IMR-90 (cell line): Measurements from ENCODE around the gene E2F3. TPM values are rescaled to one million over a fixed set of nuclear protein-coding genes. Genes with fewer than 3 reads are reported as not detected.
"Not testable (repeated sequence)": the region's sequence is repeated elsewhere in the genome, so short reads cannot be mapped to it uniquely, and the experiment has no call there.

Source experiments
- ATAC-seq: fragments of 200-7000 bp; cut with Tn5 transposase; 2 replicates; pipeline ENCODE4 v1.9.1; 2020; ENCODE audit warnings: low read depth, mild to moderate bottlenecking, moderate library complexity
- BruUV-seq: library from RNA; stranded (reverse); fragments of 400-500 nt; replicated peaks from 2 replicates; lab custom pipeline; 2021; lab: Mats Ljungman, UMichigan
- CTCF ChIA-PET: fragments of 300-600 bp; formaldehyde crosslinking; extraction: SDS; loops from one replicate; lab custom pipeline; 2021; ENCODE audit warnings: antibody characterized with exemption; lab: Yijun Ruan, JAX
- POLR2A ChIA-PET: fragments of 300-600 bp; sonication (Branson Sonifier 250); formaldehyde crosslinking; loops from one replicate; lab custom pipeline; 2022; ENCODE audit warnings: antibody characterized with exemption; ENCODE audit not compliant: unreplicated experiment; lab: Charles Lee
- DNase-seq: peaks from one replicate; pipeline ENCODE4 v3.0.0; 2013
- H2AFZ ChIP-seq: replicated peaks from 2 replicates; pipeline ENCODE3; 2013; ENCODE audit warnings: low read length, mild to moderate bottlenecking; ENCODE audit not compliant: poor library complexity
- H2AK5ac ChIP-seq: 2 replicates; pipeline ENCODE4 v1.6.1; 2013; ENCODE audit warnings: low read depth, low read length, inconsistent platforms
- H2AK9ac ChIP-seq: replicated peaks from 2 replicates; pipeline ENCODE3; 2013; ENCODE audit warnings: mild to moderate bottlenecking, low read depth, low read length, moderate library complexity; ENCODE audit not compliant: poor library complexity
- H2BK120ac ChIP-seq: 2 replicates; pipeline ENCODE4 v1.6.1; 2013; ENCODE audit warnings: low read depth, low read length, inconsistent platforms
- H2BK15ac ChIP-seq: 3 replicates; pipeline ENCODE4 v1.6.1; 2013; ENCODE audit warnings: low read depth, low read length, inconsistent platforms
- H2BK20ac ChIP-seq: 2 replicates; pipeline ENCODE4 v1.6.1; 2013; ENCODE audit warnings: low read depth, mild to moderate bottlenecking, inconsistent platforms, low read length, moderate library complexity
- H2BK5ac ChIP-seq: 2 replicates; pipeline ENCODE4 v1.6.1; 2013; ENCODE audit warnings: mild to moderate bottlenecking, low read depth, low read length, inconsistent platforms; ENCODE audit not compliant: poor library complexity, severe bottlenecking
- H3K14ac ChIP-seq: replicated peaks from 2 replicates; pipeline ENCODE4 v1.6.1; 2013; ENCODE audit warnings: low read depth, low read length, inconsistent platforms
- H3K18ac ChIP-seq: 2 replicates; pipeline ENCODE4 v1.6.1; 2013; ENCODE audit warnings: low read depth, low read length, control low read depth
- H3K23ac ChIP-seq: 2 replicates; pipeline ENCODE4 v1.6.1; 2013; ENCODE audit warnings: low read depth, low read length, inconsistent platforms
- H3K27ac ChIP-seq: 2 replicates; pipeline ENCODE4 v1.5.1; 2013; ENCODE audit warnings: mild to moderate bottlenecking, control low read depth, low read length; ENCODE audit not compliant: insufficient read depth
- H3K27me3 ChIP-seq: 2 replicates; pipeline ENCODE4 v1.6.1; 2013; ENCODE audit warnings: low read length; ENCODE audit not compliant: control insufficient read depth, insufficient read depth
- H3K36me3 ChIP-seq: 2 replicates; pipeline ENCODE4 v1.6.1; 2013; ENCODE audit warnings: low read length, mixed read lengths; ENCODE audit not compliant: control insufficient read depth, insufficient read depth
- H3K4ac ChIP-seq: 2 replicates; pipeline ENCODE4 v1.6.1; 2013; ENCODE audit warnings: low read depth, low read length, inconsistent platforms
- H3K4me1 ChIP-seq: 2 replicates; pipeline ENCODE4 v1.6.1; 2013; ENCODE audit warnings: low read length, mixed read lengths; ENCODE audit not compliant: control insufficient read depth, insufficient read depth
- H3K4me2 ChIP-seq: 2 replicates; pipeline ENCODE4 v1.6.1; 2013; ENCODE audit warnings: low read depth, mild to moderate bottlenecking, control low read depth, low read length, moderate library complexity
- H3K4me3 ChIP-seq: 2 replicates; pipeline ENCODE4 v1.5.1; 2013; ENCODE audit warnings: low read depth, mild to moderate bottlenecking, control low read depth, low read length, moderate library complexity; ENCODE audit not compliant: insufficient read depth
- H3K56ac ChIP-seq: 2 replicates; pipeline ENCODE4 v1.6.1; 2013; ENCODE audit warnings: low read length, inconsistent platforms; ENCODE audit not compliant: insufficient read depth; ENCODE audit errors: extremely low read depth
- H3K79me1 ChIP-seq, 2 experiments: 2 replicates each; pipeline ENCODE4 v1.6.1; 2013; ENCODE audit warnings: low read length in 2 of 2, inconsistent platforms in 1 of 2, low read depth in 1 of 2
- H3K9ac ChIP-seq: 2 replicates; pipeline ENCODE4 v1.6.1; 2013; ENCODE audit warnings: low read depth, low read length, control low read depth
- H3K9me1 ChIP-seq: 2 replicates; pipeline ENCODE4 v1.6.1; 2013; ENCODE audit warnings: low read length, inconsistent platforms; ENCODE audit not compliant: insufficient read depth
- H3K9me3 ChIP-seq: 2 replicates; pipeline ENCODE4 v1.6.1; 2013; ENCODE audit warnings: low read length; ENCODE audit not compliant: control insufficient read depth, insufficient read depth
- H4K20me1 ChIP-seq: 2 replicates; pipeline ENCODE4 v1.6.1; 2013; ENCODE audit warnings: low read length, inconsistent platforms; ENCODE audit not compliant: insufficient read depth
- H4K5ac ChIP-seq: 2 replicates; pipeline ENCODE4 v1.6.1; 2013; ENCODE audit warnings: mild to moderate bottlenecking, low read depth, low read length, control low read depth
- H4K8ac ChIP-seq, 2 experiments: 2 replicates each; pipeline ENCODE4 v1.6.1; 2013; ENCODE audit warnings: low read depth in 2 of 2, low read length in 2 of 2, control low read depth in 1 of 2, inconsistent platforms in 1 of 2
- H4K91ac ChIP-seq: 2 replicates; pipeline ENCODE4 v1.6.1; 2013; ENCODE audit warnings: low read depth, low read length, inconsistent platforms; ENCODE audit not compliant: insufficient read depth
- SMC3 ChIP-seq: fragments of 150-350 bp; IDR thresholded peaks from 2 replicates; pipeline ENCODE4 v1.6.1; 2016; ENCODE audit warnings: low read depth, mild to moderate bottlenecking, antibody characterized with exemption, low read length, moderate library complexity
- WGBS, 2 experiments: methylation state at CpG; one replicate each; pipeline versions ENCODE4 v1.1.5 to v1.1.7; 2013; ENCODE audit warnings: missing lambda C conversion rate in 2 of 2; ENCODE audit not compliant: insufficient read length in 1 of 2; ENCODE audit errors: extremely low coverage in 2 of 2; 5-methylcytosine and 5-hydroxymethylcytosine counted together
- dilution Hi-C: fragments of 300-500 bp; cut with HindIII; formaldehyde crosslinking; loops from one replicate; pipeline ENCODE4 v1.14.3; 2018; ENCODE audit warnings: low sequenced_read_pairs; ENCODE audit not compliant: unreplicated experiment
- in situ Hi-C: fragments of 300-500 bp; cut with MboI; formaldehyde crosslinking; loops from 3 replicates; pipeline ENCODE4 v1.14.3; 2019; ENCODE audit warnings: low sequenced_read_pairs, inconsistent platforms, mixed read lengths
- intact Hi-C: fragments of 100-400 bp; cut with micrococcal nuclease; formaldehyde crosslinking; loops from 2 replicates; pipeline ENCODE4 v1.10.0; 2022
- polyA plus RNA-seq, 3 experiments: library from polyadenylated mRNA; depleted of rRNA; stranded (reverse); fragments of >200 nt; gene quantifications; 2 replicates each; pipeline ENCODE4 v1.2.3, GENCODE V29; 2012; ENCODE audit warnings: low replicate concordance in 1 of 3
- total RNA-seq: library from RNA; depleted of rRNA; stranded (reverse); fragments of >200 nt; gene quantifications from 2 replicates; pipeline ENCODE4 v1.2.3, GENCODE V29; 2012
- TF ChIP-seq, protein P1 (sequence below): conservative IDR thresholded peaks from 2 replicates; pipeline ENCODE4 v1.5.1; 2012; ENCODE audit warnings: mild to moderate bottlenecking, low read depth, low read length, improper control_type of control experiment

The E2F3 gene
- total and polyA plus RNA-seq, 2 of the 4 experiments (the other 2 are of a cell fraction): 2.3 to 8.2 TPM

DNA sequence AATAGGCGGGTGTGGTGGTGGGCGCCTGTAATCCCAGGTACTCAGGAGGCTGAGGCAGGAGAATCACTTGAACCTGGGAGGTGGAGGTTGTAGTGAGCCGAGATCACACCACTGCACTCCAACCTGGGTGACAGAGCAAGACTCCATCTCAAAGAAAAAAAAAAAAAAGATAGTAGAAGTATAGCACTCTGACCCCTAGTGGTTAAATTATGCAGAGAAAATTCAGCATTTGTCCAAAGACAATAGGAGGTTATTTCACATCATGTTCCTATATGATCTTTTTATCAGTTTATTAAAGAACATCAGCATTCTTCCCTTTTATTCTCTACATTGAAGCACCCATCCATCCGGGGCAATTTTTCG lies 127.4 kb downstream of the E2F3 start:
- H2AK9ac ChIP-seq, H3K36me3 ChIP-seq, H3K4ac ChIP-seq, H2AK5ac ChIP-seq, H3K4me3 ChIP-seq, H2BK5ac ChIP-seq, H4K91ac ChIP-seq, H2BK20ac ChIP-seq, H4K5ac ChIP-seq, H3K56ac ChIP-seq, H4K8ac ChIP-seq, dilution Hi-C loops, H3K9me1 ChIP-seq, H3K23ac ChIP-seq, H2AFZ ChIP-seq, H3K79me1 ChIP-seq, H2BK120ac ChIP-seq, H3K27ac ChIP-seq, H3K4me2 ChIP-seq, H3K27me3 ChIP-seq, H3K9me3 ChIP-seq, H4K20me1 ChIP-seq, BruUV-seq, H3K9ac ChIP-seq, H3K18ac ChIP-seq, H3K4me1 ChIP-seq, POLR2A ChIA-PET, H2BK15ac ChIP-seq, H3K14ac ChIP-seq: not testable (repeated sequence)
- WGBS, 2 experiments: no CpG with 5 or more reads among the region's 5 CpGs
- intact Hi-C loops (loop anchor here (1.0 kb wide), 1 partner anchor 437 kb away; no protein-coding TSS in a partner anchor), in situ Hi-C loops (loop anchor here (5.0 to 10.0 kb wide), 2 partner anchors 124 to 437 kb away; partner anchors contain the start of gene E2F3)
- DNase-seq: peak; percentile 31
- CTCF ChIA-PET: interaction anchor here (0.7 to 2.2 kb wide), 3 partner anchors 10 to 138 kb away, joined by 3 to 13 read pairs (median 7); no protein-coding TSS in a partner anchor
- TF ChIP-seq SMC3: peak; percentile 36; the same call in 1 of the 2 replicates
- TF ChIP-seq, protein P1, sequence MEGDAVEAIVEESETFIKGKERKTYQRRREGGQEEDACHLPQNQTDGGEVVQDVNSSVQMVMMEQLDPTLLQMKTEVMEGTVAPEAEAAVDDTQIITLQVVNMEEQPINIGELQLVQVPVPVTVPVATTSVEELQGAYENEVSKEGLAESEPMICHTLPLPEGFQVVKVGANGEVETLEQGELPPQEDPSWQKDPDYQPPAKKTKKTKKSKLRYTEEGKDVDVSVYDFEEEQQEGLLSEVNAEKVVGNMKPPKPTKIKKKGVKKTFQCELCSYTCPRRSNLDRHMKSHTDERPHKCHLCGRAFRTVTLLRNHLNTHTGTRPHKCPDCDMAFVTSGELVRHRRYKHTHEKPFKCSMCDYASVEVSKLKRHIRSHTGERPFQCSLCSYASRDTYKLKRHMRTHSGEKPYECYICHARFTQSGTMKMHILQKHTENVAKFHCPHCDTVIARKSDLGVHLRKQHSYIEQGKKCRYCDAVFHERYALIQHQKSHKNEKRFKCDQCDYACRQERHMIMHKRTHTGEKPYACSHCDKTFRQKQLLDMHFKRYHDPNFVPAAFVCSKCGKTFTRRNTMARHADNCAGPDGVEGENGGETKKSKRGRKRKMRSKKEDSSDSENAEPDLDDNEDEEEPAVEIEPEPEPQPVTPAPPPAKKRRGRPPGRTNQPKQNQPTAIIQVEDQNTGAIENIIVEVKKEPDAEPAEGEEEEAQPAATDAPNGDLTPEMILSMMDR: peak; percentile 40
- ATAC-seq: peak; percentile 50; the same call in 1 of the 2 replicates
